ENCODE results near the gene RALGAPA2. TPM values are rescaled to one million over a fixed set of nuclear protein-coding genes. Genes with fewer than 3 reads are reported as not detected.

Gene RALGAPA2
- total RNA-seq, 2 donors from 2014 or later = 36.5 to 53.2 TPM

DNA sequence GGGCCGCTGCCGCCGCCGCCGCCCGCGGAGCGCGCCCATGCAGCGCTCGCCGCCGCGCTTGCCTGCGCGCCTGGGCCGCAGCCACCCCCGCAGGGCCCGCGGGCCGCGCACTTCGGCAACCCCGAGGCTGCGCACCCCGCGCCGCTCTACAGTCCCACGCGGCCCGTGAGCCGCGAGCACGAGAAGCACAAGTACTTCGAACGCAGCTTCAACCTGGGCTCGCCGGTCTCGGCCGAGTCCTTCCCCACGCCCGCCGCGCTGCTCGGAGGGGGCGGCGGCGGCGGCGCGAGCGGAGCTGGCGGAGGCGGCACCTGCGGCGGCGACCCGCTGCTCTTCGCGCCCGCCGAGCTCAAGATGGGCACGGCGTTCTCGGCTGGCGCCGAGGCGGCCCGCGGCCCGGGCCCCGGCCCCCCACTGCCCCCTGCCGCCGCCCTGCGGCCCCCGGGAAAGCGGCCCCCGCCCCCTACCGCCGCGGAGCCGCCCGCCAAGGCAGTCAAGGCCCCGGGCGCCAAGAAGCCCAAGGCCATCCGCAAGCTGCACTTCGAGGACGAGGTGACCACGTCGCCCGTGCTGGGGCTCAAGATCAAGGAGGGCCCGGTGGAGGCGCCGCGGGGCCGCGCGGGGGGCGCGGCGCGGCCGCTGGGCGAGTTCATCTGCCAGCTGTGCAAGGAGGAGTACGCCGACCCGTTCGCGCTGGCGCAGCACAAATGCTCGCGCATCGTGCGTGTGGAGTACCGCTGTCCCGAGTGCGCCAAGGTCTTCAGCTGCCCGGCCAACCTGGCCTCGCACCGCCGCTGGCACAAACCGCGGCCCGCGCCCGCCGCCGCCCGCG is 343.8 kb downstream of the RALGAPA2 start:
- peaks cover 10% of the 10 kb centered on the region for H3K4me1 ChIP-seq (replicated peaks)
- DNase-seq (ENCODE audit: low spot score) = no peak

DNA sequence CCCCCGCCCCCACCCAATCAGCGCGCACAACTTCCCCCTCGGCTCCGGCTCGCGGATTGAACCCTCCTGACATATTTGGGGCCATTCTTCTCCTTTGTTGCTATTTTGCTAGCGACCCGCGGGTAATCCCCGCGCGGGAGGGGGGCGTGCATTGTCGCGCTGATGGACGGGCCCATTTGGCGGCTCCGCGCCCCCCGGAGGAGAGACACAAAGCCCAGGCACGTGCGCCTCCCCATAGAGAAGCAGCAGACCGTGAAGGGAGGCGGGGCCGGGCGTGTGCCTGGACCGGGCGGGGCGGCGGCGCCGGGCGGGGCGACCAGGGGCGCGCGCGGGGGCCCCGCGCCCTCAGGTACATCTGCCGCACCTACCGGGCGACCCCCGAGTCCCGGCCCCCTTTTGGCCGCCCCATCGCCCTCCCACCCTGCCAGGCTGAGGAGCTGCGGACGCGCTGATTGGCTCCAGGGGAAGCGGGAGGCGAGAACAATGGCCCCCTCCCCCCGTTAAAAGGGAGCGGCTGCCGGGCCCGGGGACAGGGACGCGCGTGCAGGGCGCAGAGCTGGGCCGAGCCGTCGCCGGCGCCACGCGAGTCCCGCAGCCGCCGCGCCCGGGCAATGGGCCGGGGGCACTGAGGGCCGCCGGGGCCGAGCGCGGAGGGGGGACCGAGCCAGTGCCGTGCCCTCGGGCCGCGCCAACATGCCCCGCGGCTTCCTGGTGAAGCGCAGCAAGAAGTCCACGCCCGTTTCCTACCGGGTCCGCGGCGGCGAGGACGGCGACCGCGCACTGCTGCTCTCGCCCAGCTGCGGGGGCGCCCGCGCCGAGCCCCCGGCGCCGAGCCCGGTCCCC is 344.6 kb downstream of the RALGAPA2 start, which contains the start of gene INSM1:
TSS of gene INSM1 (plus strand) at position 530 of the 843 bp plus-strand sequence. CDS start at position 694, 164 bp downstream.
- Histone ChIP-seq H3K9me3 (no peaks in the 10 kb centered on the region), H3K36me3 (no peaks in the 10 kb centered on the region), H3K4me3 (peak within 1 kb of the TSS; percentile 8 to 21), H3K27me3 (replicated peaks; ENCODE audit: insufficient read depth) (peaks cover 62% of the 10 kb centered on the region), H3K27ac (no peak within 1 kb of the TSS), H3K4me1 (replicated peaks) (peaks cover 10% of the 10 kb centered on the region)
- TF ChIP-seq POLR2A (IDR thresholded peaks at IDR 0.05) (no peak), POLR2AphosphoS5 (IDR thresholded peaks at IDR 0.05) (no peak)
- TF ChIP-seq, protein P1, sequence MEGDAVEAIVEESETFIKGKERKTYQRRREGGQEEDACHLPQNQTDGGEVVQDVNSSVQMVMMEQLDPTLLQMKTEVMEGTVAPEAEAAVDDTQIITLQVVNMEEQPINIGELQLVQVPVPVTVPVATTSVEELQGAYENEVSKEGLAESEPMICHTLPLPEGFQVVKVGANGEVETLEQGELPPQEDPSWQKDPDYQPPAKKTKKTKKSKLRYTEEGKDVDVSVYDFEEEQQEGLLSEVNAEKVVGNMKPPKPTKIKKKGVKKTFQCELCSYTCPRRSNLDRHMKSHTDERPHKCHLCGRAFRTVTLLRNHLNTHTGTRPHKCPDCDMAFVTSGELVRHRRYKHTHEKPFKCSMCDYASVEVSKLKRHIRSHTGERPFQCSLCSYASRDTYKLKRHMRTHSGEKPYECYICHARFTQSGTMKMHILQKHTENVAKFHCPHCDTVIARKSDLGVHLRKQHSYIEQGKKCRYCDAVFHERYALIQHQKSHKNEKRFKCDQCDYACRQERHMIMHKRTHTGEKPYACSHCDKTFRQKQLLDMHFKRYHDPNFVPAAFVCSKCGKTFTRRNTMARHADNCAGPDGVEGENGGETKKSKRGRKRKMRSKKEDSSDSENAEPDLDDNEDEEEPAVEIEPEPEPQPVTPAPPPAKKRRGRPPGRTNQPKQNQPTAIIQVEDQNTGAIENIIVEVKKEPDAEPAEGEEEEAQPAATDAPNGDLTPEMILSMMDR (IDR thresholded peaks at IDR 0.05) = no peak
- no peak for DNase-seq (ENCODE audit: low spot score)
- intact Hi-C loops (cut with DNase I) = no loop called here
- WGBS = 1% methylated on average over 35 of the region's 108 CpGs

More for the DNA sequence above, 343.8 kb downstream of the RALGAPA2 start:
- Histone ChIP-seq H3K9me3 (no peaks in the 10 kb centered on the region), H3K4me3 (peak overlapping the region; percentile 8 to 21), H3K27me3 (replicated peaks; ENCODE audit: insufficient read depth) (peaks cover 60% of the 10 kb centered on the region), H3K36me3 (no peaks in the 10 kb centered on the region), H3K27ac (no peak overlapping the region)
- intact Hi-C loops (cut with DNase I) = no loop called here
- 0% methylated on average over 16 of the region's 130 CpGs for WGBS
- TF ChIP-seq POLR2A (IDR thresholded peaks at IDR 0.05) = no peak
- TF ChIP-seq, protein P1 (IDR thresholded peaks at IDR 0.05) = no peak
- TF ChIP-seq POLR2AphosphoS5 (IDR thresholded peaks at IDR 0.05) = no peak

DNA sequence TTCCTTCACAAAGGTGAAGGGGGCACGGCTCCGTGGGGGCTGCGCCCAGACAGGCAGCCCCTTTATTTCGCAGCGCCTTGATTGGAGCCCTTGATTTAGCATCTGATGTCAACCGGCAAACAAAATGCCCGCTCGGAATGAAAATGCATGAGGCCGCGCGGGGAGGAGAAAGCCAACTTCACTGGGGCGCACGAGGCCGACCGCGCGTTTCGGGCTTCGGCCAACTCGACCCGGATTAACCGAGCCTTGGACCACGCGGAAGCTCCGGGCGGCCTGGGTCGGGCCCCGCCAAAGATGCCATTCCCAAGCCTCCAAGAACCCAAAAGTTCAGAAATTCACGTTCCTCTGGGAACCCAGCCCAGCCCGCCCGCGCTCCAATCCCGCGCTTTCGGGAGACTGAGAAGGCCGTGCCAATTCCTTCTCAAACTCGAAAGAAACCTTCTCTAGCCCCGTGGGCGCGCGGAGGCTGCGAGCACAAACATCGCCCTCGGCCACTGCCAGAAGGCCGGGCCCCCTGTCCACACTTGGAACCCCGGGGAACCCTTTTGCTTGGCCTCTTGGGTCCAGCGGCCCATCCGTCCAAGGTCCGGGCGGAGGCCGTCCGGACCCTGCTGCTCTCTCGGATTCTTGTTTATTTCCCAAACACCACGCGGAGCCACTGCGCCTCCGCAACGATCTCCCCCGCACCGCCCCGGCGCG is 345.4 kb downstream of the RALGAPA2 start:
- H3K4me1 ChIP-seq (replicated peaks) = peaks cover 10% of the 10 kb centered on the region
- H3K27me3 ChIP-seq (replicated peaks; ENCODE audit: insufficient read depth) = peaks cover 62% of the 10 kb centered on the region
- intact Hi-C loops (cut with DNase I) = no loop called here
- H3K36me3 ChIP-seq = no peaks in the 10 kb centered on the region
- WGBS = under 1% methylated on average over 63 of the region's 63 CpGs
- no peaks in the 10 kb centered on the region for H3K9me3 ChIP-seq
- no peak for TF ChIP-seq POLR2AphosphoS5 (IDR thresholded peaks at IDR 0.05)
- no peak overlapping the region for H3K27ac ChIP-seq
- no peak for DNase-seq (ENCODE audit: low spot score)
- no peak overlapping the region for H3K4me3 ChIP-seq

GRCh38 chr20:20366551-20366875 is 345.9 kb downstream of the RALGAPA2 start:
- Histone ChIP-seq H3K4me1 (replicated peaks) (peaks cover 10% of the 10 kb centered on the region), H3K36me3 (no peaks in the 10 kb centered on the region), H3K27me3 (replicated peaks; ENCODE audit: insufficient read depth) (peaks cover 58% of the 10 kb centered on the region), H3K4me3 (no peak overlapping the region), H3K9me3 (no peaks in the 10 kb centered on the region), H3K27ac (no peak overlapping the region)
- DNase-seq (ENCODE audit: low spot score) = no peak
- intact Hi-C loops (cut with DNase I) = no loop called here
- TF ChIP-seq, protein P1 (IDR thresholded peaks at IDR 0.05) = no peak
- WGBS = 12% methylated on average over 8 of the region's 19 CpGs
